Endometrium (tissue), 2 donors: ENCODE measurements around the gene ZSWIM2.
A peak's percentile ranks its signal among the peaks of the same experiment; 100 is the strongest.
"Not testable (repeated sequence)": the region's sequence is repeated elsewhere in the genome, so short reads cannot be mapped to it uniquely, and the experiment has no call there.

ENCODE experiments used
- FAIRE-seq: peaks from 2 replicates; lab custom pipeline; 2012; peaks lifted over from hg19 to GRCh38; lab: Jason Lieb, UNC
- donor health status: control.
- donor health status: control.

Gene ZSWIM2

GRCh38 chr2:186848873-186849578, at the start of gene ZSWIM2:
TSS of gene ZSWIM2 (minus strand) at chr2:186849170. CDS start at chr2:186849130, 40 bp downstream.
- FAIRE-seq = no peak

- not testable (repeated sequence) for FAIRE-seq
These were observed 47.2 kb upstream of the ZSWIM2 start for GRCh38 chr2:186896220-186896619.

DNA sequence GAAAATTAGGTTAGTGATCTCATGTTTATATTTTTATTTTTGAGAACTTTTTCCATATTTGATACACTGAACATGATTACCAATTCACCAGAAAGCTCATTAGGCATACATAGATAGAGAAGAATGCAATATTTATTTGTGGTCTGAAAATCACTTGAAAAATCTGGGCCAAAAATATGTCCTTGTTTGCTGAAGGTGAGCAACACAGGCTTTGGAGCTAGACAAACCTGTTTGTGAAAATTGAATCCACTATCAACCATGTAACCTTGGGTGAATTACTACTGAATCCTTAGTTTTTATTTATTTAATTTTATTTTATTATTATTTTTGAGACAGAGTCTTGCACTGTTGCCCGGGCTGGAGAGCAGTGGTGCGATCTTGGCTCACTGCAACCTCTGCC, 46.5 kb upstream of the ZSWIM2 start:
- FAIRE-seq = no peak

DNA sequence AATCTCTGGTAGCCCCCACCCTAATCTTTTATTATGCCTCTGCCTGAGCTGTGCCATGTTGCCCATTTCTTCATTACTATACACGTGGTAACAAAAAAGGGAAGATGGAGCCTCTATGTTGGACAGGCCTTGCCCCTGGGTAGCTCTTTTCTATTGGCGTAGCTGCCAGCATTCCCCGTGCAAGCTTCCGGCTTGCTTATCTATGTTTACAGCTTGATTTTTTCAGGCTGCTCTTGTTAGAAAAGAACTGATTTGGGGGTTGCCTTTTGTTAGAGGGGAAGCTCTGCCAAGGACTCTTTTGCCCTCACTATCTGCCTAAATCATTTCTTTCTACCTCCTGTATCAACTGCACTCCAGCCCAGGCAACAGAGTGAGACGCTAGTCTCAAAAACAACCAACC, 45.5 kb upstream of the ZSWIM2 start:
- FAIRE-seq = no peak

GRCh38 chr2:186892821-186893220, 43.9 kb upstream of the ZSWIM2 start:
- no peak for FAIRE-seq

DNA sequence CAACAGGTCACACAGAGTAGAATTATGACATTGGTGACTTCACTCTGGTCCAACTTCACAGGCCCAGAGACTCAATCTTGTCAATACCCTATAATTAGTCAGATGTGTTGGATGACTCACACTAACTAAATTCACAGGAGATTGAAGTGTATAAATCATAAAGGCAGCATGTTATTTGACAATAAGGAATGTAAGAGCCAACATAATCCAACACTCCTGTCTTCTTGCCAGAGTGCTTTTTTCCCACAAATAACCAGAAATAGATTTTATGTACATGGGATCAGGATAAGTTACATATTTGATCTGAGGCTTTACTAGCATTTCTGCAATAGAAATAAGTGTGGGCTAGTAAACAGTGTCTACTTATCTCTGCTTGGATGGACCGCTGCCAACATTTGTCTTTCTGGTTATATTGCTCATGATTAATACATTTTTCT, 42.2 kb upstream of the ZSWIM2 start:
- no peak for FAIRE-seq

- FAIRE-seq = no peak
These were observed 40.3 kb upstream of the ZSWIM2 start for GRCh38 chr2:186889101-186889879.

DNA sequence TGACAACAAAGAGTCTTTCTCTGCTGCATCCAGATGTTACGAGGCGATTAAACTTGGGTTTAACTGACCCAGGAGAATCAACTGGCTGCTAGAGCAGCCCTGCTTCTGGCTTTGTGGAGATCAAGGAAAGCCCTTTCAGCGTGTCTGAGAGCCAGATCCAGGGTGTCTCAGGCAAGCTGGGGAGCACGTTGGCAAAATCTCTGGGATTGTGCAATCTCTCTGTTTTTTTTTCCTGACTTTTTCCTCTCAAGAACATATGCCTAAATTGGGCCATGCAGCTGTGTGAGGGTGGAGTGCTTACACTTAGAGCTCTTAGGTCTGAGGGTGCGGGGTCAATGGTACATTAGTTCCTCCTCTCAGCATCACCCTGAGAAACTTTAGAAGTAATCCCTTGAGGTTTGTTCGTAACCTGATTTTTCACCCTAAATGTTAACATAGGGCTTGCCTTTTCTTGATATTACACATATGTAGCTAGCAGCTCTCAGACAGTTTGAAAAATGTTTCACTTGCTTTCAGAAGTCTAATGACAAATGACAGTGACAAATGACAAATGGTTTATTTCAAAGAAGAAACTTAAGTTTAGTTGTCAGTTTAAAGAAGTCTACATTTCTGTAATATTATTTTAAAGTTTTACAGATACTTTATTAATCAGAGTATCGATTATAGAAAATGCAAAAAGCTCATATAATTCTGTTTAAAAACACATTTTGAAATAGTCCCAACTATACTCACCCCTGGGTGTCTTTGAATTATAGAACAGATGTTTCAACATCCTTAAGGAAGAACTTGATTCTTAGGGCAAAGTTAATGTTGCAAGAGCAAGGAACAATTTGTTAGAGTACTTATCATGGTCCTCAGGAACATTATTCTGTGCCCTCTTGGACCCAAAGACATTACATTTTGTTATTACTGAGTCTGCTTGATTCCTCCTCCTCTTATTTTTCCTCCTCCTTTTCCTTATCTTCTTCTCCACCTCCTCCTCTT, 38.4 kb upstream of the ZSWIM2 start:
- FAIRE-seq = peak; percentile 76

- no peak for FAIRE-seq
These were observed 35.6 kb upstream of the ZSWIM2 start for GRCh38 chr2:186884587-186884986.

DNA sequence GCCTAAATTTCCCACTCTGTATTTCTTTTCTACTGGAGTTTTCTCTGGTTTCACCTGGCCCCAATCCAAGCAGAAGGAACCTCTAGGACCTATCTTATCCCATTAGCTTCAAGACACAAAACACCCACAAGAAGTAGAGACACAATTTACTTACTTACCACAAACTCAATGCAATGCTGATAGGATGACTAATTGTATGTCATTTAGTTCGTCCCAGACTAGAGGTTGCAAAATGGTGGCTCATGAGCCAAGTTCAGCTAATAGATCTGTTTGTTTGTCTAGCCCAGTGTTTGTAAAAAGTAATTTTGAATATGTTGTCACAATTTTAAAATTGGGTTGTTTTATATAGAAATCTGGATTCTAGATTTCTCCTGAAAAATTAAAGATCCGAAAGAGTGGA, 34.7 kb upstream of the ZSWIM2 start:
- no peak for FAIRE-seq

- FAIRE-seq = no peak
These were observed 33.6 kb upstream of the ZSWIM2 start for GRCh38 chr2:186882511-186883071.

DNA sequence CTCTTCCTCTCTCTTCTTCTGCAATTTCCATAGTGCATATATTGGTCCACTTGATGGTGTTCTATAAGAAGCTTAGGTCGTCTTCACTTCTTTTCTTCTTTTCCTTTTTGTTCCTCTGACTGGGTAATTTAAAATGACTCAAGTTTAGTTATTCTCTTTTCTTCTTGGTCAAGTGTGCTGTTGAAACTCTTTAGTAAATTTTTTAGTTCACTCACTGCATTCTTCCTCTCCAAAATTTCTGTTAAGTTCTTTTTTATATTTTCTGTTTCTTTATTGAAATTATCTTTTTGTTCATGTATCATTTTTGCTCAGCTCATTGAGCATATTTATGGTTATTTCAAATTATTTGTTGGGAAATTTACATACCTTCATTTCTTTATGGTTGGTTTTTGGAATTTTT, 32.7 kb upstream of the ZSWIM2 start:
- FAIRE-seq = no peak

DNA sequence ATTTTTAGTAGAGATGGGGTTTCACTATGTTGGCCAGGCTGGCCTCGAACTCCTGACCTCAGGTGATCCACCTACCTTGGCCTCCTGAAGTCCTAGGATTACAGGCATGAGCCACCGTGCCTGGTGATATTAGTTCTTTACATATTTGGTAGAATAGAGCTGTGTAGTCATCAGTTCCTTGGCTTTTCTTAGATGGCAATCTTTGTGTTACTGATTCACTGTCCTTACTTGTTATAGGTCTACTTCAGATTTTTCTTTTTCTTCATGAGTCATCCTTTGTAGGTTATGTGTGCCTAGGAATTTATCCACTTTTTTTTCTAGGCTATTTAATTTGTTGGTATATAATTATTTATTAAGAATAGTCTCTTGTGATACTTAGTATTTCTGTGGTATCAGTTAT, 30.3 kb upstream of the ZSWIM2 start:
- no peak for FAIRE-seq

DNA sequence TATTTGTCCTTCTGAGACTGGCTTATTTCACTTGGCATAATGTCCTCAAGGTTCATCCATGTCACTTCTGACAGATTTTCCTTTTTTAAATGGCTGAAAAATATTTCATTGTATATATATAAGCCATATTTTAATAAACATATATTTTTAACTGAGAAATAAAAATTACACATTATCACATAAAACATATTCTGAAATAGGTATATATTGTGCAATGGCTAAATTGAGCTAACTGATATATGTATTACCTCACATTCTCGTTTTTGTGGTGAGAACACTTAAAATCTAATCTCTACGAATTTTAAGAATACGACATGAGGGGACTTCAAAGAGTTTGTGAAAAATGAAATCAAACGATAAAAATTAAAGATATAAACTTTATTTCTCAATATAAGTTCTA, 25.7 kb upstream of the ZSWIM2 start:
- FAIRE-seq = no peak

DNA sequence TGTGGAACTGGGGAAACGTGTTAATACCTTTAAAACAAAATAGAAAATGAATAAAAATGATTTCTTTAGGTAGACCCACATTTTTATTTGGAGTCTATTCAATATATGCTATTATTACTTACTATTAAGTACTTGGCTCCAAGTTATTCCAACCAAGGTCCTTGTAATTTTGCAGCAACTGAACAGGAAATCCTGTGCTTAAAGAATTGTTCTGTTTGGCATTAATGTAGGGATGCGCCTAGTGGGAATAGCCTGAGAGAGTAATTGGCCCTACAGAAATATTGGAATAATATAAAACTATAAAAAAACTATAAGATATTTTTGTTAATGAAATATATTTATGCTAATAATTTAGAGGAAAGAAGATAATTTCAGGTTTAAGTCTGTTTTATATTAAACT, 22.9 kb upstream of the ZSWIM2 start:
- FAIRE-seq = no peak

- peak; percentile 94 for FAIRE-seq
These were observed 19.4 kb upstream of the ZSWIM2 start for GRCh38 chr2:186868344-186868743.

DNA sequence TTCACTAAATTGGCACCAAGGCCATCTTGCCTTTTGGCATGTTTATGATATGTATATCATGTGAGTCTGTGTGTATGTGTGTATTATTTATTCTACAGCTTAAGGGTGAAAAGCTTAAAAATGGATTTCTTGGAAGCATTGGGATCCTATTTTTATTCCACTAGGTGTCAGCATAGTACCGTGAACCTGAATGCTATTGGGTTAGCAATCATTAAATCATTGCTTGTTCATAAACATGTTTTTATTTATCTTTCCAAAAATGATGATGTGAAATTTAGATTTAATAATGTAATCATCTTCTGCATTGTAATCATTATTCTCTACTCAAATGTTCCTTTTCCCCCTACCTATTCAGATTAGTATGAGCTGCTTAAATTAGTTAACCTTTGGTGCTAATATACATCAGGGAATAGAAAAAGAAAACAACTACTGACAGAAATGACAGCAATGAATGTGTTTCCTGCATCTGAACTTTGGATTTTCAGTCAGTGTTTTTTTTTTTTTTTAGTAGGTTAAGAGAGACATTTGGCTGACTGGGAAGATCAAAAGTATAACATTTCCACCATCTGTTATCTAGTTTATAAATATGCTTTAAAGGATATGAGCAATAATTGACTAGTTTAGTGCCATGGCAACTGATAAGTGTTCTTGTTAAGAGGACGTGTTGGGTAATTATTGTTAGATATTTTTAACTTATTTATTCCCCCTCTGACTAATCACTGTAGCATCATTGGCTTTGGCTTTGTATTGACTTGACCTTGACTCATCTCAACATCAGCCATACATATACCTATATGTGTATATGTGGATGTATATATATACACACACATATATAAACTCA, 14.1 kb upstream of the ZSWIM2 start:
- FAIRE-seq = peak; percentile 76

DNA sequence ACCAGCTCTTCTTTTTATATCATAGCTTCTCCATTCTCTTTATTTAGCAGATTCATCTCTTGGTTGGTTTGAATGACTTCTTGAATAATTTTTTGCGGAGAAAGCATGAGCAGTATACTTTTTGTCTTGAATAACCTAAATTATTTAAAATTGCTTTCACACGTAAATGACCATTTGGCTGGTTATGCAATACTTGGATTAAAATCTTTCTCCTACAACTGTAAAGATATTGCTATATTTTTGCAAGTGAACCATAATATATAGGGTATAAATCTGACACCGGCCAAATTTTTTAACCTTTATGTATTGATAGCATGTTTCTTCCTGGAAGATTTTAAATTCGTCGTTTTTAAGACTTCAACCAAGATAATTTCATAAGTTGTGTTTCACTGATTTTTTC, 6.2 kb upstream of the ZSWIM2 start:
- FAIRE-seq = no peak

- FAIRE-seq = no peak
These were observed 5.0 kb upstream of the ZSWIM2 start for GRCh38 chr2:186853951-186854350.

DNA sequence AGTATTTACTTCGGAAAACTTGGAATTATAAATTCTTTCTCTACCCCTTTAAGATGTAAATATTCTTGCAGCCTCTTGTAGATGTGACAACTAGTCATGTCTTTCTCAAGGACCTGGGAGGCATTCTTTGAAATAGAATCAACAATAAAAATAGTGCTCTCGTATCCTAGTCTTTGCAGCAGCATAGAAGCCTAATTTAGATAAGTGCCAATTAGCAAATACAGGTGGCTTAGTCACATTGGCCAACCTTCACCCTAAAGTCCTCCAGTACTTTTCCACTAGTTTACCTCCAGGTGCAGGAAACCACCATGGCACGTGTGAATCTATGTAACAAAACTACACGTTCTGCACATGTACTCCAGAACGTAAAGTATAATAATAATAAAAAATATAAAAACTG, 3.5 kb upstream of the ZSWIM2 start:
- FAIRE-seq = no peak

- no peak for FAIRE-seq
These were observed 6.6 kb downstream of the ZSWIM2 start for GRCh38 chr2:186842373-186842772.
